Subcutaneous abdominal adipose tissue (tissue), 5 donors: Measurements from ENCODE around the gene GKN1.
"Not testable (repeated sequence)": the region's sequence is repeated elsewhere in the genome, so short reads cannot be mapped to it uniquely, and the experiment has no call there.

Source experiments
- H3K27ac ChIP-seq: one replicate; pipeline ENCODE4 v1.7.0; 2013; ENCODE audit warnings: low read depth, mild to moderate bottlenecking, inconsistent platforms, low read length, moderate library complexity
- H3K27me3 ChIP-seq, 5 donors: one replicate each; pipeline ENCODE4 v1.7.0; 2013; ENCODE audit warnings: low read length in 5 of 5, inconsistent platforms in 1 of 5; ENCODE audit not compliant: control insufficient read depth in 5 of 5, insufficient read depth in 4 of 5
- H3K36me3 ChIP-seq, 5 donors: one replicate each; pipeline ENCODE4 v1.7.0; 2013; ENCODE audit warnings: low read length in 5 of 5; ENCODE audit not compliant: control insufficient read depth in 5 of 5, insufficient read depth in 5 of 5
- H3K4me1 ChIP-seq, 5 donors: one replicate each; pipeline ENCODE4 v1.7.0; 2013; ENCODE audit warnings: low read length in 5 of 5, mild to moderate bottlenecking in 3 of 5, moderate library complexity in 1 of 5; ENCODE audit not compliant: control insufficient read depth in 5 of 5, insufficient read depth in 5 of 5
- H3K4me3 ChIP-seq, 5 donors: one replicate each; pipeline ENCODE4 v1.7.0; 2013; ENCODE audit warnings: low read length in 5 of 5, low read depth in 1 of 5
- H3K9ac ChIP-seq, 5 donors: one replicate each; pipeline ENCODE4 v1.7.0; 2013; ENCODE audit warnings: low read length in 5 of 5, mild to moderate bottlenecking in 4 of 5, moderate library complexity in 3 of 5
- H3K9me3 ChIP-seq, 5 donors: one replicate each; pipeline ENCODE4 v1.7.0; 2013; ENCODE audit warnings: low read length in 5 of 5; ENCODE audit not compliant: control insufficient read depth in 5 of 5
- donor health status: healthy.
- donor health status: healthy.
- donor health status: healthy.
- donor health status: healthy.
- donor health status: healthy.

Gene GKN1

DNA sequence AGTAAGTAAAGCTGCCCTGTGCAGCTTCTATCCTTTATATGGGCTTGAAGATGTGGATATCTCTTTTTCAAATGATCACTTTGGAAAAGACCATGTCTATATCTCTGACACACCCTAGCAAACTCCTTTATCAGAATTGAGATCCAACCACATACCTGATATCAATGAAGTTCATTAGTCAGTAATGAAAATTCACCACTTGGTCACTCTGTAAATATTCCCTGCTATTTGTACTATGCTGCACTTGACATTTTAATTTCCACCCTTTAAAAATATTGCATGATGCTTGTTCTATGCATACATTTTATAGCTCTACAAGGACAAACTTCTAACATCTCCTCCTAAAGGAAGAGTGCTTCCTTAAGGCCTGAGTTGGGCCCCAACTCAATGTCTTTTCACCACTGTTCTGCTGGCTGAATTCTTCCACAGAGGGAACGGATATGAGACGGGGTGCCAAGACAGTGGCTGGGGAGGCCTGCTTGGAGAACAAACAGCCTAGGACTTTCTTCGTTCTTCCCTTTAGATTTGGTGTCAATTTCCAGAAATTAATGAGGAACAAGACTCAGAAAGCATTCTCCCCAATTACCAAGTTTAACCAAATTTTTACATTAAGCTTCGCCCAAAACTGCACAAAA lies 21.4 kb upstream of the GKN1 start, which contains the start of gene GKN2:
GKN2 (minus strand) TSS at position 7 of the 635 bp plus-strand sequence. CDS start 32 bp downstream, outside the sequence.
- Histone ChIP-seq H3K9ac (no peak within 1 kb of the TSS), H3K9me3 (no peaks in the 10 kb centered on the region), H3K4me3 (no peak within 1 kb of the TSS), H3K27me3 (peaks cover 0 to 2% (median 0%) of the 10 kb centered on the region in 5 donors), H3K36me3 (no peaks in the 10 kb centered on the region), H3K27ac (no peak within 1 kb of the TSS), H3K4me1 (peaks cover 0 to 3% (median 0%) of the 10 kb centered on the region in 5 donors)

DNA sequence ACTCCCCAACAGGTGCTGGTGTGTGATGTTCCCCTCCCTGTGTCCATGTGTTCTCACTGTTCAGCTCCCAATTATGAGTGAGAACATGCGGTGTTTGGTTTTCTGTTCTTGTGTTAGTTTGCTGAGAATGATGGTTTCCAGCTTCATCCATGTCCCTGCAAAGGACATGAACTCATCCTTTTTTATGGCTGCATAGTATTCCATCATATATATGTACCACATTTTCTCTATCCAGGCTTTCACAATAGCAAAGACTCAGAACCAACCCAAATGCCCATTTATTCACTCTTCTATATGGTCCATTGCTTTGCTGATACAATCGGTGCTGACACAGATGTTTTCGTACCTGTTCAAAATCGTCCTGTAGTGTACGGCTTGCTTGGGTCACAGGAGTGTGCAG lies 19.0 kb upstream of the GKN1 start:
- H3K4me1 ChIP-seq, H3K4me3 ChIP-seq, H3K27ac ChIP-seq, H3K9me3 ChIP-seq, H3K9ac ChIP-seq, H3K36me3 ChIP-seq, H3K27me3 ChIP-seq: not testable (repeated sequence)

DNA sequence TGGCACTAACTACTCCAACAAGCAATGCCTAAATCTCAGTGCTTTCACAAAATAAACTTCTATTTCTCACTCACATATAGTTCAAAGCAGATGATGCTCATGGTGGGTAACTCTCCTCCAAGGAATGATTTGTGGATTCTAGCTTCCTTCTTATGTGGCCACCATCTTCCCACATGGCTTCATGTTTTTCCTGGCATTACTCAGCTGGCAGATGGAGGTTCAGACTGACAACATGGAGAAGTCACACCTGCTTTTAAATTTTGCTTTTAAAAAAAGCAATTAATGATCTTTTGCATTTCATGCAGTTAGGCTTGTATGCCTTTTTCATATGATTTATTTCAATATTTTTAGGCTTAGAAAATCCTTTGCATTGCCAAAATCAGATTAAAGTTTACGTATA lies 15.4 kb upstream of the GKN1 start:
- Histone ChIP-seq H3K27ac (no peak overlapping the region), H3K4me3 (no peak overlapping the region), H3K9me3 (no peaks in the 10 kb centered on the region), H3K36me3 (no peaks in the 10 kb centered on the region), H3K9ac (no peak overlapping the region), H3K27me3 (no peaks in the 10 kb centered on the region), H3K4me1 (no peaks in the 10 kb centered on the region)

DNA sequence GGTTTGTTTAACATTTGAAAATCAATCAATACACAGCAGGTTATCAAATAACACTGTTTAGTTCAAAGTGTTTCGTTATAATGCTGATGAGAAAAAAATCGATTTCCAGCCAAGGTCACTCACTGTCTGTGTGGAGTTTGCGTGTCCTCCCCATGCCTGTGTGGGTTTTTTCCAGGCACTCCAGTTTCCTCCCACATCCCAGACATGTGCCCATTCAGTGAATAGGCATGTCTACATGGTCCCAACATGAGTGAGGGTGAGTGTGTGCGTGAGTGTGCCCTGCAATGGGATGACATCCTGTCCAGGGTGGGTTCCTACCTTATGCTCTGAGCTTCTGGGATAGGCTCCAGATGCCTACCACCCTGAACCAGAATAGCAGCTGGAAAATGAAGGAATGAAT lies 13.1 kb upstream of the GKN1 start:
- no peaks in the 10 kb centered on the region for H3K36me3 ChIP-seq
- no peak overlapping the region for H3K9ac ChIP-seq
- H3K9me3 ChIP-seq, result no peaks in the 10 kb centered on the region
- H3K27me3 ChIP-seq, result no peaks in the 10 kb centered on the region
- no peaks in the 10 kb centered on the region for H3K4me1 ChIP-seq
- no peak overlapping the region for H3K27ac ChIP-seq
- no peak overlapping the region for H3K4me3 ChIP-seq

DNA sequence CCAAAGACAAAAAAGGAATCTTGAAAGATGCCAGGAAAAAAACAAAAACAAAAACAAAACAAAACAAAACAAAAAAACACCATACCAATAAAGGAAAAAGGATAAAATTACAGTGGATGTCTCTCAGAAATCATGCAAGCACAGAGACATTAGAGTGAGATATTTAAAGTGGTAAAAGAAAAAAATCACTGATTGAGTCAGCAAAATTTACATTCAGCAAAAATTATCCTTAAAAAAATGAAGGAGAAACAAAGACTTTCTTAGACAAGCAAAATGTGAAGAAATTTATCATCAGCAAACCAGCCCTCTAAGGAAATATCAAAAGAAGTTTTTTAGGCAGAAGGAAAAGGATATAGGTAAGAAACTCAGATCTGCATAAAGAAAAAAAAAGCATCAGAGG lies 10.2 kb upstream of the GKN1 start:
- Histone ChIP-seq H3K4me3 (no peak overlapping the region), H3K27me3 (no peaks in the 10 kb centered on the region), H3K9ac (no peak overlapping the region), H3K9me3 (no peaks in the 10 kb centered on the region), H3K27ac (no peak overlapping the region), H3K4me1 (no peaks in the 10 kb centered on the region), H3K36me3 (no peaks in the 10 kb centered on the region)

DNA sequence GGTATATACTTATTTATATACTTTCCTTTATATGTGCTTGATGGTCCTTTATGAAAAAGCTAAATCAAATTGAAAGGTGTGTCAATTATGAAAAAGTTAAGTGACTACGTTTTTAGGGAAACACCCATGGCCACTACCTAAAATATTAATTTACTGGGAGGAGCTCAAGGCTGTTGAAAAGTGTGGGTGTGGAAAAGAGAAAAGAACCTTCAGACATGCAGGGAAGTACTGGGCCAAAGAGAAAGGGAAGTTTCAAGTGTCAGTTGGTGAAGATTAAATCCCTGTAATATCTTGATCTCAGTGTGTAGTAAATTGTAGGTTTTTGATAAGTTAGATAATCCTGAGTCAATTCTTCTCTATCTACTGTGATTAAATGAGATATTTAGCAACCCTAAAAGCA lies 6.2 kb upstream of the GKN1 start:
- Histone ChIP-seq H3K36me3 (no peaks in the 10 kb centered on the region), H3K4me3 (no peak overlapping the region), H3K27me3 (no peaks in the 10 kb centered on the region), H3K4me1 (no peaks in the 10 kb centered on the region), H3K9ac (no peak overlapping the region), H3K9me3 (no peaks in the 10 kb centered on the region), H3K27ac (no peak overlapping the region)

DNA sequence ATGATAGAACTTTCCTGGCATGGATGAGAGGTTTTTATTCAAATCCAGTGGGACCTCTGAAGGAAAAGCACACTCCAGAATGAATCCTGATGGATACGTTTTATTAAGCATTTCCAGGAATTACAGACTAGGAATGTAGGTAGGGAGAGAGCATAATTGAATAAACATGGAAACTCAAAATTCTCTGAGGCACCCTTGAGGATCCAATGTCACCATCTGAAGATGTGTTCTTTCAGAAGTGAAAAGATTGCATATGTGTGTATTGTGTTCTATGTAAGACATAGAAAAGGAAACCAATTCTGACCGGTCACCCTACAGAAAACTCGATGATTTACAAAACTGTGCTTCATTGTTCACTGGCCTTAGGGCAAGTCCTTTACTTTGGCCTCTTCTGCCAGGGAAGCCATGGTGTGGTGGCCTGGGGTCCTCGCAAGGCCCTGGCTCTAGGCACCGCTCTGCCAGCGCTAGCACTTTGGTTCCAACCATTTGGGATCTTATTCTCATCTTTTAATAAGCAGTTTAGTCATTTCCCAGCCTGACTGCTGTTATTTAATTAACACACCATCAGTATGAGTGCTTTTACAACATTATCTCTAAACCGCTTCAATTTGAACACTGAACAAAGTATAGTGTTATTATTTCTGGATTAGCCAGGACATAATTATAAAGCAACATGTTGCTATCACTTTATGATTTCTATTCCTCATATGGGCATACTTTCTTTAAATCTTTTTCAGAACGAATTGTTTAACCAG lies 4.5 kb upstream of the GKN1 start:
- Histone ChIP-seq H3K9ac (no peak overlapping the region), H3K27ac (no peak overlapping the region), H3K4me3 (no peak overlapping the region), H3K4me1 (no peaks in the 10 kb centered on the region), H3K27me3 (no peaks in the 10 kb centered on the region), H3K9me3 (no peaks in the 10 kb centered on the region), H3K36me3 (no peaks in the 10 kb centered on the region)

DNA sequence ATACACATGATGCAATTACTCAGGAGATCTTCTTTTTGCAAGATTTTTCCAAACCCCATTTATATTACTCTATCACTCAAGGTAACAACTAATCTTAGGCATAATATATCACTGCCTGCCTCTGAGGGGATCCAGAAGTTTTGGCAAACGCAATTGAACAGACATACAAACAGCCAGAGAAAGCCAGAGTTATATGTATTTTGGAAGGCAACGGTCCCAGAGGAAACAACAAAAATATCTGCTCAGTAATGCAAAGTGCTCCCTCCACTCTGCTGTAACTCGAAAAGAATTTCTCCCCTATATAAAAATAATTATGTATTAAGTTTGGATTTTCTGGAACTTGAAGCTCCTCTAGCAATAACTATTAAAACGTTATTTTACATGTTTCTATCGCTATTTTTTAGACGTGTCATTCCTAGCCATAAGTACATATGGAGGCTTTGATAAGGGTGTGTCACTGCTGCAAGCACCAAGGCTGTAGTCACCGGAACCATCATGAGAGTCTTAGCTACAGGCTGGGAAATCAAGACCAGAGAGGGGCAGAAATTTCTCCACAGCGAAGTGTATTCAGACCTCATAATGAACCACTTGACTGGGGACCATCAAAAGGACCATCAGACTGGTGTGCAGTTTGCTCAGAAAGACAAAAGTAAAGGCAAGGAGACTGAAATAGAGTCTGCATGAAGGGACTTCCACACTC lies 3.7 kb upstream of the GKN1 start:
- Histone ChIP-seq H3K36me3 (no peaks in the 10 kb centered on the region), H3K4me3 (no peak overlapping the region), H3K9ac (no peak overlapping the region), H3K27ac (no peak overlapping the region), H3K9me3 (no peaks in the 10 kb centered on the region), H3K4me1 (no peaks in the 10 kb centered on the region), H3K27me3 (no peaks in the 10 kb centered on the region)

DNA sequence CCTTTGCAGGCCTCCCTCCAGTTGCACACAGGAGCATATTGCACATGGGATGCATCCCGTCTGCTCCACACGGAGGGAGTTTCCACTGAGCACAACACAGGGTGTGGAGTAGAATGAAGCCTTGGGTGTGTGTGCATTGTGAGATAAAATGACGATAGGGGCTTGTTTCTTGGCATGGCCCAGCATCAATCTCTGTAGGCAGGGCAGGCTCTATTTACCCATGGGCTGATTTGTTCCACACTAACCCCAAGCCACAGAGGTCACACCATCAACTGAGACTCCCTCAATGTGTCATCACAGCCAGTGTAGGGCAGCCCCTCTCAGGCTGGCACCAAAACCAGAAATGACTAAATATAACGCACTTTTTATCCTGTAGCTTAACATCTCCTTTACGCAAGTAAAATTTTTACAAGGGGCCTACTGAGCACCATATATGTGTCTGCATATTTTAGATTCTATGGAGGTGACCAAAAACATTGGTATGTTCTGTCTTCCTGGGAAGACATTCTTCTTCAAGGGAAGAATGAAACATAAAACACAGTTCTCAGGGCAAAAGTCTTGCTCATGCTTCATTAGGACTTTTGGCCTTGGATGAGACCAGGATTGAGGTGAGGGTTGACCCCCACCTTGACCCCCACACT lies 2.7 kb upstream of the GKN1 start:
- Histone ChIP-seq H3K9ac (no peak overlapping the region), H3K27me3 (no peaks in the 10 kb centered on the region), H3K36me3 (no peaks in the 10 kb centered on the region), H3K4me3 (no peak overlapping the region), H3K27ac (no peak overlapping the region), H3K4me1 (no peaks in the 10 kb centered on the region), H3K9me3 (no peaks in the 10 kb centered on the region)
